ENCODE results near the gene LRRC2. TPM values are rescaled to one million over a fixed set of nuclear protein-coding genes. Genes with fewer than 3 reads are reported as not detected.
A peak's percentile ranks its signal among the peaks of the same experiment; 100 is the strongest.
"Not testable (repeated sequence)": the region's sequence is repeated elsewhere in the genome, so short reads cannot be mapped to it uniquely, and the experiment has no call there.

Gene LRRC2
- total and polyA plus RNA-seq, 9 of the 15 experiments (the other 6 are each of a cell fraction or from before 2014, with no cell fraction given), result 0.01 to 0.04 (median 0.03) TPM; not detected in 5

GRCh38 chr3:46494491-46494890, 71.6 kb downstream of the LRRC2 start:
- FAIRE-seq, result not testable (repeated sequence)

GRCh38 chr3:46492890-46493547, 73.1 kb downstream of the LRRC2 start:
- no peaks in the 10 kb centered on the region for H3K79me2 ChIP-seq (ENCODE audit: control insufficient read depth, insufficient read depth, low read length)
- no peak overlapping the region for H3K4me3 ChIP-seq
- H3K27me3 ChIP-seq (ENCODE audit: control insufficient read depth in 2 of 2, insufficient read depth in 2 of 2, low read length in 2 of 2), result no peaks in the 10 kb centered on the region
- WGBS (ENCODE audit: insufficient coverage, low coverage, missing lambda C conversion rate), result 46% methylated on average over 6 of the region's 6 CpGs
- peaks cover 38 to 56% of the 10 kb centered on the region in 2 experiments; a peak in 4 of 5 replicates for H3K4me1 ChIP-seq (replicated peaks in 1 of 2; ENCODE audit: control insufficient read depth in 2 of 2, insufficient read depth in 2 of 2, low read length in 2 of 2)
- intact Hi-C loops (cut with micrococcal nuclease), result no loop called here
- H3K9ac ChIP-seq (ENCODE audit: insufficient read depth in 1 of 2, low read depth in 2 of 2, low read length in 2 of 2), result peak overlapping the region in 1 of 2 experiments; percentile 3; a peak in 1 of 4 replicates
- ATAC-seq (peak; percentile 42), FAIRE-seq (peak; percentile 64), DNase-seq (ENCODE audit: extremely low read depth in 1 of 4, low spot score in 3 of 4) (peak in 3 of 4 experiments; percentile 41 to 72 (median 58))
- peak overlapping the region; percentile 45 for H2AFZ ChIP-seq (ENCODE audit: low read depth, low read length)
- H3K9me1 ChIP-seq (ENCODE audit: control insufficient read depth, insufficient read depth, low read length), result peaks cover 2% of the 10 kb centered on the region
- ChIA-PET POLR2A (interaction anchor here (0.8 to 2.3 kb wide), 5 partner anchors 9 to 126 kb away, joined by 3 to 8 read pairs (median 5); no protein-coding TSS in a partner anchor), CTCF (ENCODE audit: low intra/inter-chr PET ratio) (interaction anchor here (1.1 to 7.1 kb wide), 2 partner anchors 64 to 137 kb away, joined by 4 to 177 read pairs; no protein-coding TSS in a partner anchor)
- no peaks in the 10 kb centered on the region for H3K36me3 ChIP-seq (ENCODE audit: control insufficient read depth, insufficient read depth, low read length)
- in situ Hi-C loops (cut with MboI), result no loop called here
- H4K20me1 ChIP-seq (replicated peaks; ENCODE audit: control insufficient read depth, insufficient read depth, low read length), result 0 out of 2 replicates have a peak, but pooled peaks cover 3% of the 10 kb centered on the region
- BruUV-seq (replicated peaks), result no TSS peak
- no peak overlapping the region; the same call in 1 of the 3 replicates for H3K27ac ChIP-seq (ENCODE audit: extremely low read depth, low read depth, low read length)
- H3K9me3 ChIP-seq (replicated peaks; ENCODE audit: control insufficient read depth, insufficient read depth, low read depth, low read length), result no peaks in the 10 kb centered on the region
- H3K4me2 ChIP-seq (ENCODE audit: insufficient read depth, low read length), result peak overlapping the region; percentile 23; the same call in 1 of the 2 replicates
- no peak for TF ChIP-seq NR4A1 (CRISPR knock-in tag; IDR thresholded peaks at IDR 0.05)
- TF ChIP-seq NR4A1 (tag; IDR thresholded peaks at IDR 0.05), result no peak
- TF ChIP-seq GATA2 (CRISPR knock-in tag; IDR thresholded peaks at IDR 0.05), result no peak
- peak; percentile 78 for TF ChIP-seq SOX6 (IDR thresholded peaks at IDR 0.05)
- no peak for TF ChIP-seq ZNF740 (CRISPR knock-in tag; IDR thresholded peaks at IDR 0.05)
- TF ChIP-seq ZNF740 (tag; IDR thresholded peaks at IDR 0.05), result no peak
- no peak for TF ChIP-seq TAF1 (IDR thresholded peaks at IDR 0.05; ENCODE audit: control insufficient read depth, extremely low read depth, insufficient read depth, low read length, severe bottlenecking)
- no peak for TF ChIP-seq SRSF9 (IDR thresholded peaks at IDR 0.05; ENCODE audit: borderline replicate concordance, low read depth, low read length)
- no peak for TF ChIP-seq ZNF12 (CRISPR knock-in tag; IDR thresholded peaks at IDR 0.05)
- TF ChIP-seq BHLHE40 (IDR thresholded peaks at IDR 0.05; ENCODE audit: low read length), result no peak
- TF ChIP-seq HMG20A (CRISPR knock-in tag; conservative IDR thresholded peaks at IDR 0.05), result no peak
- TF ChIP-seq POLR3A (IDR thresholded peaks at IDR 0.05; ENCODE audit: borderline replicate concordance, extremely low read depth, insufficient read depth, insufficient read length), result no peak

More at GRCh38 chr3:46494491-46494890, 71.6 kb downstream of the LRRC2 start:
- H3K9me3 ChIP-seq (replicated peaks; ENCODE audit: control insufficient read depth, insufficient read depth, low read depth, low read length); H3K27me3 ChIP-seq (ENCODE audit: control insufficient read depth in 2 of 2, insufficient read depth in 2 of 2, low read length in 2 of 2); H3K9me1 ChIP-seq (ENCODE audit: control insufficient read depth, insufficient read depth, low read length); H4K20me1 ChIP-seq (replicated peaks; ENCODE audit: control insufficient read depth, insufficient read depth, low read length); H3K4me2 ChIP-seq (ENCODE audit: insufficient read depth, low read length); H3K27ac ChIP-seq (ENCODE audit: extremely low read depth, low read depth, low read length); H3K79me2 ChIP-seq (ENCODE audit: control insufficient read depth, insufficient read depth, low read length); BruUV-seq (replicated peaks); H3K36me3 ChIP-seq (ENCODE audit: control insufficient read depth, insufficient read depth, low read length); ATAC-seq; intact Hi-C loops (cut with micrococcal nuclease); H2AFZ ChIP-seq (ENCODE audit: low read depth, low read length); DNase-seq (ENCODE audit: extremely low read depth in 1 of 4, low spot score in 3 of 4); POLR2A ChIA-PET; H3K9ac ChIP-seq (ENCODE audit: insufficient read depth in 1 of 2, low read depth in 2 of 2, low read length in 2 of 2); in situ Hi-C loops (cut with MboI); CTCF ChIA-PET (ENCODE audit: low intra/inter-chr PET ratio); H3K4me3 ChIP-seq: not testable (repeated sequence)
- 81% methylated on average over 5 of the region's 33 CpGs for WGBS (ENCODE audit: insufficient coverage, low coverage, missing lambda C conversion rate)
- H3K4me1 ChIP-seq (replicated peaks in 1 of 2; ENCODE audit: control insufficient read depth in 2 of 2, insufficient read depth in 2 of 2, low read length in 2 of 2), result peaks cover 43 to 61% of the 10 kb centered on the region in 2 experiments; a peak in 4 of 5 replicates
